Myocyte (in vitro differentiated cells): ENCODE data around the gene TMEM114. TPM values are rescaled to one million over a fixed set of nuclear protein-coding genes. Genes with fewer than 3 reads are reported as not detected.

Experiments
- DNase-seq: peaks from one replicate; pipeline ENCODE4 v3.0.0-alpha.2; 2012; ENCODE audit warnings: low read depth
- polyA plus RNA-seq: library from polyadenylated mRNA; unstranded; fragments of >200 nt; gene quantifications from one replicate; pipeline ENCODE4 v1.2.1, GENCODE V29; 2012; ENCODE audit warnings: missing spikeins
- total RNA-seq: library from RNA; depleted of rRNA; stranded (reverse); fragments of >200 nt; gene quantifications from 2 replicates; pipeline ENCODE4 v1.2.3, GENCODE V29; 2014

TMEM114 gene
- not detected in 2 replicates for total RNA-seq
- polyA plus RNA-seq: not detected

GRCh38 chr16:8589900-8590688 is at the start of gene TMEM114:
TSS of gene TMEM114 (minus strand) at chr16:8590511. CDS start at chr16:8589838, 673 bp downstream.
- no peak for DNase-seq

GRCh38 chr16:8639694-8640093 is 49.4 kb upstream of the TMEM114 start:
- no peak for DNase-seq

GRCh38 chr16:8634991-8635736 is 44.9 kb upstream of the TMEM114 start:
- no peak for DNase-seq

- no peak for DNase-seq
Observed at GRCh38 chr16:8632675-8633182, 42.4 kb upstream of the TMEM114 start.

GRCh38 chr16:8631818-8632465 is 41.6 kb upstream of the TMEM114 start:
- DNase-seq: peak; percentile 48

GRCh38 chr16:8631373-8631772 is 41.1 kb upstream of the TMEM114 start:
- DNase-seq: no peak

GRCh38 chr16:8630255-8630953 is 40.1 kb upstream of the TMEM114 start:
- DNase-seq: no peak

GRCh38 chr16:8628981-8629725 is 38.8 kb upstream of the TMEM114 start:
- DNase-seq: no peak

GRCh38 chr16:8627456-8627855 is 37.1 kb upstream of the TMEM114 start:
- DNase-seq: no peak

- DNase-seq: no peak
Observed at GRCh38 chr16:8626946-8627345, 36.6 kb upstream of the TMEM114 start.

- no peak for DNase-seq
Observed at GRCh38 chr16:8625491-8626087, 35.3 kb upstream of the TMEM114 start.

- no peak for DNase-seq
Observed at GRCh38 chr16:8623634-8624033, 33.3 kb upstream of the TMEM114 start.

GRCh38 chr16:8622315-8622656 is 32.0 kb upstream of the TMEM114 start:
- DNase-seq: no peak

- peak; percentile 88 for DNase-seq
Observed at GRCh38 chr16:8621572-8622314, 31.4 kb upstream of the TMEM114 start, which contains the start of gene METTL22. TSS of gene METTL22 (plus strand) at chr16:8621698. CDS start at chr16:8625666, 3,968 bp downstream.

GRCh38 chr16:8621222-8621571 is 30.9 kb upstream of the TMEM114 start:
- DNase-seq: no peak

- DNase-seq: no peak
Observed at GRCh38 chr16:8620535-8620934, 30.2 kb upstream of the TMEM114 start.

GRCh38 chr16:8619671-8620370 is 29.5 kb upstream of the TMEM114 start:
- DNase-seq: no peak

- no peak for DNase-seq
Observed at GRCh38 chr16:8614435-8615029, 24.2 kb upstream of the TMEM114 start.
